Measurements from ENCODE around the gene ZNFX1. TPM values are rescaled to one million over a fixed set of nuclear protein-coding genes. Genes with fewer than 3 reads are reported as not detected.

Gene ZNFX1
- total RNA-seq, 1 donor from 2014 or later, result 10.7 TPM

DNA sequence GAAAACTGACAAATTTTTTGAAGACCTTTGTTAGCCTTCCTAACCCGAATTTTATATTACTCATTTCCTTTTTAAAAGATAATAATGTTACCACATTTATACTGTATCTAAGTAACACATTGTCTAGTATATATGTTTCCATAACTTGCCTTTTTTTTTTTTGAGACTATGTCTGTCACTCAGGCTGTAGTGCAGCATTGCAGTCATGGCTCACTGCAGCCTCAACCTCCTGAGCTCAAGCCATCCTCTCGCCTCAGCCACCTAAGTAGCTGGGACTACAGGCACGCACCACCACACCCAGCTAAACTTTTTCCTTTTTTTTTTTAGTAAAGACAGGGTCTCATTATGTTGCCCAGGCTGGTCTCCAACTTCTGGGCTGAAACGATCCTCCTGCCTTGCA is 18.6 kb downstream of the ZNFX1 start:
- Mint-ChIP-seq H3K4me1 (ENCODE audit: low read depth) (no peaks in the 10 kb centered on the region), H3K9me3 (ENCODE audit: low read depth) (no peaks in the 10 kb centered on the region), H3K27me3 (no peaks in the 10 kb centered on the region), H3K4me3 (ENCODE audit: low read depth) (no peak overlapping the region), H3K36me3 (ENCODE audit: insufficient read depth) (peaks cover 30% of the 10 kb centered on the region), H3K27ac (no peak overlapping the region)
- DNase-seq (ENCODE audit: low spot score, unreplicated experiment), result no peak
- TF ChIP-seq, protein P1, sequence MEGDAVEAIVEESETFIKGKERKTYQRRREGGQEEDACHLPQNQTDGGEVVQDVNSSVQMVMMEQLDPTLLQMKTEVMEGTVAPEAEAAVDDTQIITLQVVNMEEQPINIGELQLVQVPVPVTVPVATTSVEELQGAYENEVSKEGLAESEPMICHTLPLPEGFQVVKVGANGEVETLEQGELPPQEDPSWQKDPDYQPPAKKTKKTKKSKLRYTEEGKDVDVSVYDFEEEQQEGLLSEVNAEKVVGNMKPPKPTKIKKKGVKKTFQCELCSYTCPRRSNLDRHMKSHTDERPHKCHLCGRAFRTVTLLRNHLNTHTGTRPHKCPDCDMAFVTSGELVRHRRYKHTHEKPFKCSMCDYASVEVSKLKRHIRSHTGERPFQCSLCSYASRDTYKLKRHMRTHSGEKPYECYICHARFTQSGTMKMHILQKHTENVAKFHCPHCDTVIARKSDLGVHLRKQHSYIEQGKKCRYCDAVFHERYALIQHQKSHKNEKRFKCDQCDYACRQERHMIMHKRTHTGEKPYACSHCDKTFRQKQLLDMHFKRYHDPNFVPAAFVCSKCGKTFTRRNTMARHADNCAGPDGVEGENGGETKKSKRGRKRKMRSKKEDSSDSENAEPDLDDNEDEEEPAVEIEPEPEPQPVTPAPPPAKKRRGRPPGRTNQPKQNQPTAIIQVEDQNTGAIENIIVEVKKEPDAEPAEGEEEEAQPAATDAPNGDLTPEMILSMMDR (IDR thresholded peaks at IDR 0.05; ENCODE audit: unreplicated experiment), result no peak

DNA sequence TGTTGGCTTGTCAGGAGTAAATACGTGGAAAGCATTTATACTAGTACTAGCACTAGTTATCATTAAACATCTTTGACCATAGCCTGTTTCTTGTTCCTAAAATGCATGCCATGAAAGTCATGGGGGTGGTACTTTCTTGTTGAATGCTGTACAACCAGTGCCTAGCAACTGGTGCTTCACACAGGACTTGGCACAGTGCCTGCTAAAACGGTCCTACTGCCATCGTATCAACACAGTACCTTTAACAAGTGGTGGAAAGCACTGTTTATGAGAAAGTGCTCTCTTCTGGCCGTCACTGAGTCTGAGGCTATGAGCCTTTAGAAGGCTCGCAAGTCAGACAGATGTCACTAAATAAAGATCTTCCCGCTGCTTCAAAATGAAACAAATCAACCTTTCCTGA is 21.6 kb downstream of the ZNFX1 start:
- H3K4me1 Mint-ChIP-seq (ENCODE audit: low read depth), result no peaks in the 10 kb centered on the region
- peaks cover 29% of the 10 kb centered on the region for H3K36me3 Mint-ChIP-seq (ENCODE audit: insufficient read depth)

DNA sequence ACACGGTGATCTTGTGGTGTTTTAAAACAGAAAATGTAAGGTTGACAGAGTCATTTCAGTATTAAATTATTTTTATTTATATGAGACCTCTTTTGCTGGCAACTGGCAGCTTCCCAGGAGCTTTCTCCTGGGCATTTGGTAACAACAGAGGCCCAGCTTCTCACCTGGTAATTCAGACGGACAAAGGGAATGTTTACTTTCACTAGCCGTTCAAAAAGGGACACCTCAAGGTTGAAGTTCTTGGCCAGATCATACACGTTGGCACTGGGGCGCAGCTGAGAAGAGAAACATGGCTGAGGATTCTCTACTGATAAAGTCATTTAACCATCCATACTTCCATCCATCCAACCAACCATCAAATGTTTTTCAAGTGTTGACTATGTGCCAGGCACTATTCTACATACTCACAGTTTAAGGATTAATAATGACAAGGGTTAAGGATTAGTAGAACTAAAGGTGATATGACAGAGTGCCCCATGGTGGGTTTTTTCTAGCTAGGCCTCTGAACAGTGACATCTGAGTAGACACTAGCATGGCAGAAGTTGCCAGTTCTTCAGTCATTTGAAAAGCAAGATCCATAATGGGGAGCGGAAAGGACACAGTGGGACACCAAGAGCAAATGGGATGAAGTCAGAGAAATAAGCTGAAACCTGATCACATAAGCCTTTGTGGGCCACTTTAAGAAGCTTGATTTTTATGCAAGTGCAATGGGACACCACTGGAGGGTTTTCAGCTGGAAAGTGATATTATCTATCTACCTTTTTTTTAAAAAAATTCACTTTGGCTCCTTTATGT is 25.1 kb downstream of the ZNFX1 start:
- H3K9me3 Mint-ChIP-seq (ENCODE audit: low read depth), result no peaks in the 10 kb centered on the region
- no peak overlapping the region for H3K4me3 Mint-ChIP-seq (ENCODE audit: low read depth)
- H3K36me3 Mint-ChIP-seq (ENCODE audit: insufficient read depth), result peaks cover 21% of the 10 kb centered on the region
- H3K4me1 Mint-ChIP-seq (ENCODE audit: low read depth), result no peaks in the 10 kb centered on the region
- no peak for DNase-seq (ENCODE audit: low spot score, unreplicated experiment)
- no peaks in the 10 kb centered on the region for H3K27me3 Mint-ChIP-seq
- no peak overlapping the region for H3K27ac Mint-ChIP-seq
- TF ChIP-seq, protein P1 (IDR thresholded peaks at IDR 0.05; ENCODE audit: unreplicated experiment), result no peak

More for the DNA sequence above, 21.6 kb downstream of the ZNFX1 start:
- Mint-ChIP-seq H3K27me3 (no peaks in the 10 kb centered on the region), H3K27ac (no peak overlapping the region), H3K9me3 (ENCODE audit: low read depth) (no peaks in the 10 kb centered on the region), H3K4me3 (ENCODE audit: low read depth) (no peak overlapping the region)
- TF ChIP-seq, protein P1 (IDR thresholded peaks at IDR 0.05; ENCODE audit: unreplicated experiment), result no peak
- DNase-seq (ENCODE audit: low spot score, unreplicated experiment), result no peak

DNA sequence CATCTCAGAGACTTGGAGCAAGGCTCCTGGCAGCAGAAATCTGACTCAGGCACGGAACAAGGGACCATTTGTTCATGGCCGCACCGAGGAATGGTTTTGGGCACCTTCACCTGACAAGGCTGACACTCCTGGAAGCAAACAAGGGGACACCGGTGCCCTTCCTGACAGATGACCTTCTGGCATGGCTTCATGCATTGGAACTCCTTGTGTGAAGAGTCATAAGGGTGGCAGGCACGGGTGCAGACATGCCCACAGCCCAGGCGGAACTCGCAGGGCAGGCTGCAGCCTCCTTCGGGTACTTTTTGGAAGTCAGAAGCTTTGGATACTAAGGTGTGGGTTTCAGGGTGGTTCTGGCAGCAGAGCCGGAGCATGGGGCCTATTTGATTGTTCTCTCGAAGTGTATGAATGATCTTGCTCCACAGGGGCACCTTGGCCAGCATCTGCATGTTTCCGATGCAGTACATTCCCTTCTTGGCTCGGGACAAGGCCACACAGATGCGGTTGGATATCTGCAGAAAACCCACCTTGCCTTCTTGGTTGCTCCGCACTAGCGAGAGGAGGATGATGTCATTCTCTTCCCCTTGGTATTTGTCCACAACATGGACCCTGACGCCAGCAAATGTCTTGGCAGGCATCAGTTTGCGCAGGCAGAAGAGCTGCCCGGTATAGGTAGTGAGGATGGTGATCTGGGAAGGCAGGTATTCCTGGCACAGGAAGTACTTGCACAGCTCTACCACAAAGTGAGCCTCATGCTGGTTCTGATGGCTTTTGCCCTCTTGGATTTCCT is 28.8 kb downstream of the ZNFX1 start:
- Mint-ChIP-seq H3K36me3 (ENCODE audit: insufficient read depth) (peaks cover 20% of the 10 kb centered on the region), H3K4me1 (ENCODE audit: low read depth) (no peaks in the 10 kb centered on the region), H3K9me3 (ENCODE audit: low read depth) (no peaks in the 10 kb centered on the region), H3K27ac (peak overlapping the region; percentile 37), H3K4me3 (ENCODE audit: low read depth) (no peak overlapping the region), H3K27me3 (no peaks in the 10 kb centered on the region)
- no peak for DNase-seq (ENCODE audit: low spot score, unreplicated experiment)
- TF ChIP-seq, protein P1 (IDR thresholded peaks at IDR 0.05; ENCODE audit: unreplicated experiment), result no peak

DNA sequence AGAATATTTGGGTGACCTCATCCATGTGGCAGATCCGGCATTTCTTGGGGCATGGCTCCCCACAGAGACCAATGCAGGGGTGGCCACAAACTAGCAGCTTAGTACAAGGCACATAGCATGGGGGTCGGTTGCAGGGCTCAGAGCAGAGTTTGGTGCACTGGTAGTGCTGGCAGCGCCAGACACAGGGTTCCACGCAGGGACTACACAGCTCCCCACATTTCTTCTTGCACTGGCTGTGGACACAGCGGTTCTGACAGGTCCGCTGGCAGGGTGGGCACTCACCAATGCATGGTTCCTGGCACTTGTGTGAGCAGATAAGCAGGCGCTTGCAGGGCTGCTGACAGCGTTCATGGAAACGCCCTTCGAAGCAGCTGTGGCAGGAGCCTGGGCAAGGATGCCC is 29.6 kb downstream of the ZNFX1 start:
- TF ChIP-seq, protein P1 (IDR thresholded peaks at IDR 0.05; ENCODE audit: unreplicated experiment), result no peak
- no peak for DNase-seq (ENCODE audit: low spot score, unreplicated experiment)
- Mint-ChIP-seq H3K4me1 (ENCODE audit: low read depth) (no peaks in the 10 kb centered on the region), H3K36me3 (ENCODE audit: insufficient read depth) (peaks cover 23% of the 10 kb centered on the region), H3K9me3 (ENCODE audit: low read depth) (no peaks in the 10 kb centered on the region), H3K4me3 (ENCODE audit: low read depth) (no peak overlapping the region), H3K27me3 (no peaks in the 10 kb centered on the region), H3K27ac (no peak overlapping the region)

Measured in progenitor cell of endocrine pancreas (in vitro differentiated cells).